ENCODE results near the gene KIAA1958.
"Not testable (repeated sequence)": the region's sequence is repeated elsewhere in the genome, so short reads cannot be mapped to it uniquely, and the experiment has no call there.

The KIAA1958 gene

DNA sequence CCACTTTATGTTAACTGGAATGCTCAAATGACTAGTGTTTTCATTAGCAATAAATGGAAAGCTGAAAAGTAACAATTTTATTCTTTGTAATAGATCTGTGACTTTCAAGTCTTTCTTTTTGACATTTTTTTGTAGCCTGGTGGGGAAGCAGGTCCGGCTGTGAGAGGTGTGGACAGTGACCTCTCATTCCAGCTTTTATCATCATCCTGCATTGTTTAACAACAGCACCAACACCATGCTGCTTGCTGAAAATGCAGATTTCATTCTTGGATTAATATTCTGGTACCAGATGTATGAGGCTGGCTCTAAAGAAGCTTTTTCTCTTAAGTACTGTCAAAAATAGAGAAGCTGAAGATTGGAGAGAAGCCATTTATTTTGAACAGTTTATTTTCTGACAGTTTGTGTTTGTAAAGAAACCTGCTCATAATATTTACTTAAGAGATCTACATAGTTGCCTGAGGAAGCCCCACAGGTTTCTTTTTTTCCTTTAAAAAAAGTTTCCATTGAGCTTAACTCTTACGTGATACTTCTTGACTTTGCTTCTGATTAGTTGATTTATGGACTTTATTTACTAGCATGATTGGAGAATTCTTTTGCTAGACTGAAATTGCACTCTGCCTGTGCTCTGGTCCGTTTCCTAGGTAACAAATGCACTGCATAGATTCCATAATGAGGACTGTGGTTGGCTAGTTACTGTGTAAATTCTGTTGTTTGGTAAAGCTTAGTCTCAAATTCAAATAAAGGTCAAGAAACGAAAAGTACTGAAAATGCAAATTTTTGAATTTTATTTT, 3.4 kb downstream of the KIAA1958 start:
- no peak for DNase-seq (ENCODE audit: low read depth in 1 of 2, low spot score in 1 of 2)

DNA sequence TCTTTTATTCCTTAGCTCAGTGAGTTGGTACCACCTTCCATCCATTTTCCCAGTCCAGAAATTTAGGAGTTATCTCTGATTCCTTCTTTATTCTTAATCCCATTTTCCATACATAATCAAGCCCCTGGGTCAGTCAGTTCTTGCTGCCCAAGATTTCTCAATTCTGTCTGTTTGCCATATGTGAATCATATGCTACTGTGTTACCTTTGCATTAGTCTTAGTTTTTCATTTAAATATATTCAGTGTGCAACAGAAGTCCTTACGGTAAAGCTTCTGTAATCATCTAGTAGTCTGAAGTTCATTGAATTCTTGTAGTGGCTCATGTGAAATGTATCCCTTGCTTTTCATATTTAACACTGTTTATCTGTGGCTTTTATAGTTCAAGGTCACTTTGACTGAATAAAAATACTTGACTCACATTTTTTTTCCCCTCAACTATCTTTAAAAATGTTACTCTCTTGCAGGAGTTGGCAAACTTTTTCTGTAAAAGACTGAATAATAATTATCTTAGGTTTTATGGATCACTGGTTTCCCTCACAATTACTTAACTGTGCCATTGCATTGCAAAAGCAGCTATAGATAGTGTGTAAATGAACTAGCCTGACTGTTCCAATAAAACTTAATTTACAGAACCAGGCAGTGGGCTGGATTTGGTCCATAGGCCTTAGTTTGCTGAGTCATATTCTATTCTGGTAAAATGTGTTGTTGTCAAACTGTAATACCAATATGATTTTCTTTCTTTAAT, 6.9 kb downstream of the KIAA1958 start:
- no peak for DNase-seq (ENCODE audit: low read depth in 1 of 2, low spot score in 1 of 2)

DNA sequence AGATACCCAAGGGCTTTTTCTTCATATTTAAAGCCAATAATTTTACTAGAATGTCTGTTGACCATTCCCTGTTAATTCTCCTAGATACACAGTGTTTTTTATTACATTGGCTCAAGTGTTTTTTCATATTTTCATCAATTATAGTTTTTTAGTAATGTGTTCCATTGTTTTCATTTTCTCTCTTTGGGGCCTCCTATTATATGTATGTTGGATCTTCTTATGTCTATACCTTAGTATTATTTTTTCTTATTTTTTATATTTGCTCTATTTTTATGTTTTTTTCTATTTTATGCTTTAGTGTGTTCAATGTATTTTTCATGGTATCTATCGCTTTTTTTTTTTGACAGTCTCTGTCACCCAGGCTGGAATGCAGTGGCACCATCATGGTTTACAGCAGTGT, 7.5 kb downstream of the KIAA1958 start:
- no peak for DNase-seq (ENCODE audit: low read depth in 1 of 2, low spot score in 1 of 2)

- DNase-seq (ENCODE audit: low read depth in 1 of 2, low spot score in 1 of 2), result no peak
Observed at GRCh38 chr9:112495614-112496013, 9.0 kb downstream of the KIAA1958 start.

GRCh38 chr9:112496074-112496722, 9.6 kb downstream of the KIAA1958 start:
- no peak for DNase-seq (ENCODE audit: low read depth in 1 of 2, low spot score in 1 of 2)

DNA sequence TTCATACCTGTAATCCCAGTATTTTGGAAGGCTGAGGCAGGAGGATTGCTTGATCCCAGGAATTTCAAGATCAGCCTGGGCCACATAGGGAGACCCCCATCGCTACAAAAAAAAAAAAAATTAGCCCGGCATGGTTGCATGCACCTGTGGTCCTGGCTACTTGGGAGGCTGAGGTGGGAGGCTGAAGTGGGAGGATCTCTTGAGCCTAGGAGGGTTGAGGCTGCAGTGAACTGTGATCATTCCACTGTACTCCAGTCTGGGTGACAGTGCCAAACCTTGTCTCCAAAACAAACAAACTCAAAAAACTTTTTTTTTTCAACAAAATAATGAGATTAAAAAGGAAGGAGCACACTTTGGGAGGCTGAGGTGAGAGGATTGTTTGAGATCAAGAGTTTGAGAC, 14.2 kb downstream of the KIAA1958 start:
- DNase-seq (ENCODE audit: low read depth in 1 of 2, low spot score in 1 of 2), result no peak

DNA sequence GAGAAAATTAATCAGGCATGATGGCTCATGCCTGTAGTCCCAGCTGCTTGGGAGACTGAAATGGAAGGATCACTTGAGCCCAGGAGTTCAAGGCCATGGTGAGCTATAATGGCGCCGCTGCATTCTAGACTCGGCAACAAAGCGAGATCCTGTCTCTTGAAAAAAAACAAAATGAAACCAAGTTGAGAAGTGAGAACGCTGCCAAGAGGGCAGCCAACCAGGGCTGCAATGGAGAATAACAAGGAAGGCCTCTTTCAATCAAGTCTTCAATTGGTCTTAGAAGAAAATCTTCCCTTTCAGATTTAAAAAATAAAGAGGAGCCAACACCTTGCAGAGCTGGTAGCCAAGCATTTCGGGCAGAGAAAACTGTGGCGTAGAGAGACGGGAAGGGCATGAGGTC, 14.7 kb downstream of the KIAA1958 start:
- no peak for DNase-seq (ENCODE audit: low read depth in 1 of 2, low spot score in 1 of 2)

GRCh38 chr9:112502175-112502946, 15.7 kb downstream of the KIAA1958 start:
- no peak for DNase-seq (ENCODE audit: low read depth in 1 of 2, low spot score in 1 of 2)

DNA sequence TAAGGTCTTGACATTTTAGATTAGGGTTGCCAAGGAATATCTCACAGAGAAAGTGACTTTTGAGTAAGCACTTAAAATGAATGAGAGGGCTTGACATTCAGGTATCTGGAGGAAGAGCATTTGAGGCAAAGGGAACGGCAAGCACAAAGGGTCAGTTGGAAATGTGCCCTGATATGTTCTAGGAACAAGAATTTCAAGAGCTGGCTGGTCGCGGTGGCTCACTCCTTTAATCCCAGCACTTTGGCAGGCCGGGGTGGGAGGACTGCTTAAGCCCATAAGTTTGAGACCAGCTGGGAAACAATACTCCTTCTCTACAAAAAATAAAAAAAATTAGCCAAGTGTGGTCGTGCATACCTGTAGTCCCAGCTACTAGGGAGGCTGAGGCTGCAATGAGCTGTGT, 16.5 kb downstream of the KIAA1958 start:
- no peak for DNase-seq (ENCODE audit: low read depth in 1 of 2, low spot score in 1 of 2)

DNA sequence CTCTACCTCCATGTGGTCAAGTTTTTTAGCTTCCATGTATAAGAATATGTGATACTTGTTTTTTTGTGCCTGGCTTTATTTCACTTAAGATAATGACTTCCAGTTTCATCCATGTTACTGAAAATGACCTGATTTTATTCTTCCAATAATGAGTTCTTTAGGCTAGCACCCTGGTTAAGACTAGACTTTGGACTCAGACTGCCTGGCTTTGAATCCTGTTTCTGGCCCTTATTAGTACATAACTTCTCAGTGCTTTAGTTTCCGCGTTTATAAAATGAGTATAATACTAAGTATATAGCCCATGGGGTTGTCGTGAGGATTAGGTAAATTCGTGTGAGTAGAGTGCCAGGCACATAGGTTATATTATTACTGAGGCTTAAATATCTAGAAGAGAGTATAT, 18.5 kb downstream of the KIAA1958 start:
- DNase-seq (ENCODE audit: low read depth in 1 of 2, low spot score in 1 of 2), result no peak

- no peak for DNase-seq (ENCODE audit: low read depth in 1 of 2, low spot score in 1 of 2)
Observed at GRCh38 chr9:112505607-112506006, 19.0 kb downstream of the KIAA1958 start.

- no peak for DNase-seq (ENCODE audit: low read depth in 1 of 2, low spot score in 1 of 2)
Observed at GRCh38 chr9:112506571-112506970, 19.9 kb downstream of the KIAA1958 start.

- DNase-seq (ENCODE audit: low read depth in 1 of 2, low spot score in 1 of 2), result no peak
Observed at GRCh38 chr9:112507001-112507680, 20.5 kb downstream of the KIAA1958 start.

DNA sequence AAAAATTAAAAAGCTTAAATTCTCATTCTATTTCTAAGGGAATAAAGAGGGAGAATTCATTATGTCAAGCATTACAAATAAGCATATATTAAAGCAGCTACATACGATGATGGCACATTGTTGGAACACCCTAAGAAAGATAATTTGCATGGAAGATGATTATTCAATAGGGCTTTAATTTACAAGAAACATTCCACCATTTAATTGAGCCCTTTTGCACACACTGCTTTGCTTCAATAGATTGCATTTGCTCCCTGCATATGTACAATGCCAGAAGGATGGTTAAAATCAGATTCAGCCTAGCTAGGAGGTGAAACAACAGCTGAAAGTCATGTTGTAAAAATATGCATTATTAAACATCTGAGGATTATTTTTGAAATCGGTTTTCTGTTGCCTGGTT, 21.8 kb downstream of the KIAA1958 start:
- no peak for DNase-seq (ENCODE audit: low read depth in 1 of 2, low spot score in 1 of 2)

- not testable (repeated sequence) for DNase-seq (ENCODE audit: low read depth in 1 of 2, low spot score in 1 of 2)
Observed at GRCh38 chr9:112512377-112512776, 25.8 kb downstream of the KIAA1958 start.

DNA sequence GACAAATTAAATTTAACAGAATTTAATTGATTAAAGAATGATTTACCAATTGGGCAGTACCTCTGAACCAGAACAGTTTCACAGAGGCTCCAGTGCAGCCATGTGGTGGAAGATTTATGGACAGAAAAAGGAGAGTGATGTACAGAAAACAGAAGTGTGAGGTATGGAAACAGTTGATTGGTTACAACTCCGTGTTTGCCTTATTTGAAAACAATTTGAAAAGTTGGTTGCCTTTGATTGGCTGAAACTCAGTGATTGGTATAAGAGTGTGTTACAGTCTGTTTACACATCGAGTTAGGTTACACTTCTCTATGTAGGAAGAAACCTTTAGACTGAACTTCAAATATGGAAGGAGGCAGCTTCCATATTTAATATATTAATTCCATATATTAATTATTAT, 30.1 kb downstream of the KIAA1958 start:
- DNase-seq (ENCODE audit: low read depth in 1 of 2, low spot score in 1 of 2), result no peak

- DNase-seq (ENCODE audit: low read depth in 1 of 2, low spot score in 1 of 2), result no peak
Observed at GRCh38 chr9:112520069-112520468, 33.4 kb downstream of the KIAA1958 start.

GRCh38 chr9:112520656-112521055, 34.0 kb downstream of the KIAA1958 start:
- DNase-seq (ENCODE audit: low read depth in 1 of 2, low spot score in 1 of 2), result no peak

- DNase-seq (ENCODE audit: low read depth in 1 of 2, low spot score in 1 of 2), result no peak
Observed at GRCh38 chr9:112526973-112527372, 40.3 kb downstream of the KIAA1958 start.

DNA sequence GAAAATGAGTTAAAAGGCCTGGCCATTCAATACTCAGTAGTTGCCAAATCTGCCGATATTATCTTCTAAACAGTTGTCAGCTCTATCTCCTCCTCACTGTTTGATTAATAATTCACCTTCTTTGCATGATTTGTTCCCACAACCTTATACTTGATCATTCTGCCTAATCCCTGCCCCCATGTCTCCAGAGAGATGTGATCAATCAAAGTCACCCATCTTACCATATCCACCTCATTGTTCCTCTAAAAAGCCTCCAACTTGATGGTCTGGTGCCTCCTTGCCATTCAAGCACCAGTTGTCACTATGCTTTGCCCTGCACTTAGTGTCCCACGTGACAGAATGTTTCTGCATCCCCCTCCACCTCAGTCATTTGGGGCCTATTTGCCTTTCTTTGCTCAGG, 41.3 kb downstream of the KIAA1958 start:
- no peak for DNase-seq (ENCODE audit: low read depth in 1 of 2, low spot score in 1 of 2)

GRCh38 chr9:112529316-112529715, 42.7 kb downstream of the KIAA1958 start:
- no peak for DNase-seq (ENCODE audit: low read depth in 1 of 2, low spot score in 1 of 2)

Data from activated T-helper 1 cell treated with anti-CD3 and anti-CD28 coated beads, Interleukin-2, amount 50 U/mL, for 16 hours (primary cell).